ENCODE results near the gene RTBDN.
A peak's percentile ranks its signal among the peaks of the same experiment; 100 is the strongest.

RTBDN gene

GRCh38 chr19:12778017-12778904 lies 56.1 kb downstream of the RTBDN start:
- DNase-seq = peak; percentile 10 to 72

DNA sequence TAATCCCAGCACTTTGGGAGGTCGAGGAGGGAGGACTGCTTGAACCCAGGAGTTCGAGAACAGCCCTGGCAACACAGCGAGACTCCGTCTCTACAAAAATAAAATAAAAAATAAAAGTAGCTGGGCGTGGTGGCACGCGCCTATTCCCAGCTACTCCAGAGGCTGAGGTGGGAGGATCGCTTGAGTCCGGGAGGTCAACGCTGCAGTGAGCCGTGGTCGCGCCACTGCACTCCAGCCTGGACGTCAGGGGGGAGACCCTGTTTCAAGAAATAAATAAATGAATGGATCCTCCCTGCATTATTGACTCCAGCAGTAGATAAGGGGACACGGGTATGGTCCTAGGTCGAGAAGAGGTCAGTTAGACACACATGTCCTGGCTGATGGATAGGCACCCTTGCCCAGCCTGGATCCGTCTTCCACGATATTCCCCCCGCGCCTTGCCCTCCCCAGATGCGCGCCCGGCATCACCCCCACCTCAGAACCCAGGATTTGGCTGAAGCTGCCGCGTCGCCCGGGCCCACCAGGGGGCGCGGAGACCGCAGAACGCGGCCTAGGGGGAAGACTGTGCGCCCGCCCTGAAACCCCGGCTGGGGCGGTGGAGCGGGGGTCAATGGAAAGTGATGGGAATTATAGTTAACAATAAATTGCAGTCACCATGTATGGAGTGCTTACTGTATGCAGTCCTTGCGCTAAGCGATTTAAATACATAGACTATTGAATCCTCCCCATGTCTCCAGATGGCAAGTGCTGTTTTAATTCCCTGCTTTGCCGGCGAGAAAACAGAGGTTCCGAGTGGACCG lies 57.0 kb downstream of the RTBDN start:
- peak; percentile 44 to 74 for DNase-seq

All from NCI-H526 (cell line).